ENCODE measurements around the gene TAC3. TPM values are rescaled to one million over a fixed set of nuclear protein-coding genes. Genes with fewer than 3 reads are reported as not detected.
"Not testable (repeated sequence)": the region's sequence is repeated elsewhere in the genome, so short reads cannot be mapped to it uniquely, and the experiment has no call there.

TAC3 gene
- polyA plus RNA-seq, 1 experiment: not detected

GRCh38 chr12:56980941-56981530, 35.3 kb downstream of the TAC3 start:
- no peak for TF ChIP-seq CTCF (IDR thresholded peaks at IDR 0.05; ENCODE audit: insufficient read depth, low read depth, low read length)
- no peak for DNase-seq (ENCODE audit: low read depth)
- POLR2A ChIA-PET: no interaction called here
- CTCF ChIA-PET: interaction anchor here (0.6 kb wide), 1 partner anchor 20 kb away, joined by 3 read pairs; no protein-coding TSS in a partner anchor
- Histone ChIP-seq H3K36me3 (ENCODE audit: control insufficient read depth, insufficient read depth, low read length) (no peaks in the 10 kb centered on the region), H3K4me3 (ENCODE audit: low read depth, low read length) (no peak overlapping the region), H3K27me3 (ENCODE audit: control insufficient read depth, insufficient read depth, low read length) (no peaks in the 10 kb centered on the region)

GRCh38 chr12:56980268-56980667, 36.1 kb downstream of the TAC3 start:
- TF ChIP-seq CTCF (IDR thresholded peaks at IDR 0.05; ENCODE audit: insufficient read depth, low read depth, low read length): no peak
- H3K4me3 ChIP-seq (ENCODE audit: low read depth, low read length): no peak overlapping the region
- CTCF ChIA-PET: no interaction called here
- no peaks in the 10 kb centered on the region for H3K27me3 ChIP-seq (ENCODE audit: control insufficient read depth, insufficient read depth, low read length)
- POLR2A ChIA-PET: no interaction called here
- no peak for DNase-seq (ENCODE audit: low read depth)
- H3K36me3 ChIP-seq (ENCODE audit: control insufficient read depth, insufficient read depth, low read length): no peaks in the 10 kb centered on the region

GRCh38 chr12:56979628-56980027, 36.7 kb downstream of the TAC3 start:
- DNase-seq (ENCODE audit: low read depth): no peak
- Histone ChIP-seq H3K4me3 (ENCODE audit: low read depth, low read length) (no peak overlapping the region), H3K36me3 (ENCODE audit: control insufficient read depth, insufficient read depth, low read length) (no peaks in the 10 kb centered on the region), H3K27me3 (ENCODE audit: control insufficient read depth, insufficient read depth, low read length) (no peaks in the 10 kb centered on the region)
- CTCF ChIA-PET: no interaction called here
- TF ChIP-seq CTCF (IDR thresholded peaks at IDR 0.05; ENCODE audit: insufficient read depth, low read depth, low read length): no peak
- POLR2A ChIA-PET: no interaction called here

GRCh38 chr12:56978397-56979138, 37.8 kb downstream of the TAC3 start:
- H3K36me3 ChIP-seq (ENCODE audit: control insufficient read depth, insufficient read depth, low read length): no peaks in the 10 kb centered on the region
- ChIA-PET CTCF (interaction anchor here (0.8 kb wide), 1 partner anchor 9 kb away, joined by 4 read pairs; no protein-coding TSS in a partner anchor), POLR2A (no interaction called here)
- no peak for TF ChIP-seq CTCF (IDR thresholded peaks at IDR 0.05; ENCODE audit: insufficient read depth, low read depth, low read length)
- no peaks in the 10 kb centered on the region for H3K27me3 ChIP-seq (ENCODE audit: control insufficient read depth, insufficient read depth, low read length)
- DNase-seq (ENCODE audit: low read depth): no peak
- H3K4me3 ChIP-seq (ENCODE audit: low read depth, low read length): no peak overlapping the region

- H3K36me3 ChIP-seq (ENCODE audit: control insufficient read depth, insufficient read depth, low read length); POLR2A ChIA-PET; CTCF ChIA-PET; H3K27me3 ChIP-seq (ENCODE audit: control insufficient read depth, insufficient read depth, low read length); H3K4me3 ChIP-seq (ENCODE audit: low read depth, low read length); DNase-seq (ENCODE audit: low read depth): not testable (repeated sequence)
Observed at GRCh38 chr12:56977361-56977760, 39.0 kb downstream of the TAC3 start.

- H3K36me3 ChIP-seq (ENCODE audit: control insufficient read depth, insufficient read depth, low read length); H3K27me3 ChIP-seq (ENCODE audit: control insufficient read depth, insufficient read depth, low read length); H3K4me3 ChIP-seq (ENCODE audit: low read depth, low read length); DNase-seq (ENCODE audit: low read depth); CTCF ChIA-PET; POLR2A ChIA-PET: not testable (repeated sequence)
Observed at GRCh38 chr12:56974224-56974623, 42.1 kb downstream of the TAC3 start.

- CTCF ChIA-PET; H3K27me3 ChIP-seq (ENCODE audit: control insufficient read depth, insufficient read depth, low read length); DNase-seq (ENCODE audit: low read depth); H3K4me3 ChIP-seq (ENCODE audit: low read depth, low read length); POLR2A ChIA-PET; H3K36me3 ChIP-seq (ENCODE audit: control insufficient read depth, insufficient read depth, low read length): not testable (repeated sequence)
Observed at GRCh38 chr12:56968910-56969309, 47.4 kb downstream of the TAC3 start.

GRCh38 chr12:56965997-56966642, 50.2 kb downstream of the TAC3 start:
- CTCF ChIA-PET; POLR2A ChIA-PET; H3K36me3 ChIP-seq (ENCODE audit: control insufficient read depth, insufficient read depth, low read length); DNase-seq (ENCODE audit: low read depth); H3K27me3 ChIP-seq (ENCODE audit: control insufficient read depth, insufficient read depth, low read length); H3K4me3 ChIP-seq (ENCODE audit: low read depth, low read length): not testable (repeated sequence)

- H3K4me3 ChIP-seq (ENCODE audit: low read depth, low read length); H3K36me3 ChIP-seq (ENCODE audit: control insufficient read depth, insufficient read depth, low read length); H3K27me3 ChIP-seq (ENCODE audit: control insufficient read depth, insufficient read depth, low read length); POLR2A ChIA-PET; DNase-seq (ENCODE audit: low read depth); CTCF ChIA-PET: not testable (repeated sequence)
Observed at GRCh38 chr12:56965124-56965523, 51.2 kb downstream of the TAC3 start.
